Right lobe of liver (tissue), 6 donors: Measurements from ENCODE around the gene PDLIM7. TPM values are rescaled to one million over a fixed set of nuclear protein-coding genes. Genes with fewer than 3 reads are reported as not detected.

ENCODE experiments used
- ATAC-seq, 4 donors: fragments of 200-7000 bp; cut with Tn5 transposase; one replicate each; pipeline ENCODE4 v1.9.1; 2020; ENCODE audit warnings: mild to moderate bottlenecking in 4 of 4, moderate library complexity in 4 of 4
- DNase-seq, 3 donors: peaks; one replicate each; pipeline ENCODE4 v3.0.0-alpha.2; 2020
- H3K27ac ChIP-seq, 3 donors: fragments of 200-600 bp; one replicate each; pipeline ENCODE4 v1.8.0; 2022
- H3K27me3 ChIP-seq, 2 donors: fragments of 200-600 bp; one replicate each; pipeline ENCODE4 v1.8.0; 2022
- H3K36me3 ChIP-seq, 4 donors: fragments of 200-600 bp; sonication (generic) in 1 of 4; one replicate each; pipeline versions ENCODE4 v1.5.1 to v1.8.0; 2017 to 2022; ENCODE audit warnings: control low read depth in 1 of 4
- H3K4me1 ChIP-seq, 4 donors: fragments of 200-600 bp; sonication (generic) in 1 of 4; one replicate each; pipeline versions ENCODE4 v1.5.1 to v1.8.0; 2017 to 2022; ENCODE audit warnings: control low read depth in 1 of 4
- H3K4me3 ChIP-seq, 3 donors: fragments of 200-600 bp; one replicate each; pipeline ENCODE4 v1.8.0; 2022
- H3K9me3 ChIP-seq, 4 donors: fragments of 200-600 bp; sonication (generic) in 1 of 4; one replicate each; pipeline versions ENCODE4 v1.5.1 to v1.8.0; 2017 to 2022; ENCODE audit warnings: control low read depth in 1 of 4
- CTCF ChIP-seq, 4 donors: fragments of 200-600 bp in 3 of 4; fragments of 450-650 bp in 1 of 4; IDR thresholded peaks; one replicate each; pipeline versions ENCODE4 v1.5.1 to v1.8.0; 2016 to 2022; ENCODE audit warnings: antibody characterized with exemption in 4 of 4, mild to moderate bottlenecking in 2 of 4
- POLR2A ChIP-seq: fragments of 450-650 bp; IDR thresholded peaks from one replicate; pipeline ENCODE4 v1.6.1; 2017; ENCODE audit warnings: antibody characterized with exemption, mild to moderate bottlenecking
- WGBS: methylation state at CpG from one replicate; pipeline ENCODE4 v1.1.6; 2018; ENCODE audit warnings: low coverage, low lambda C conversion rate; ENCODE audit not compliant: insufficient coverage; ENCODE audit errors: missing lambda C conversion rate; 5-methylcytosine and 5-hydroxymethylcytosine counted together
- intact Hi-C, 2 donors: fragments of 100-400 bp; cut with DNase I; formaldehyde crosslinking; loops; one replicate each; pipeline versions ENCODE4 v1.11.2 to v1.14.1; 2022
- total RNA-seq, 6 experiments: library from RNA; depleted of rRNA in 2 of 6; stranded (reverse); fragments of >200 nt in 2 of 6; fragmentation: NEBNext Ultra II Directional in 3 of 6; extraction: Animal tissue kit (Norgen Biotek cat#: 25700) in 3 of 6; gene quantifications; one replicate each; pipeline versions ENCODE4 v1.1.0 to v1.2.4, GENCODE V29; 2016 to 2023
- donor health status: DM: no; HTN: yes; CAD: no.
- donor health status: DM: no; HTN: no; CAD: no.
- donor health status: DM: no; HTN: no; CAD: no.
- donor health status: DM: no; HTN: yes; CAD: no.
- donor health status: DM: no; HTN: yes; CAD: no.

The PDLIM7 gene
- total RNA-seq, 6 experiments from 2014 or later = 3.7 to 24.0 (median 13.6) TPM

- Histone ChIP-seq H3K4me1 (peaks cover 0 to 10% (median 3%) of the 10 kb centered on the region in 4 donors), H3K27me3 (no peaks in the 10 kb centered on the region), H3K36me3 (peaks cover 0 to 44% (median 11%) of the 10 kb centered on the region in 4 donors), H3K9me3 (no peaks in the 10 kb centered on the region), H3K27ac (no peak overlapping the region), H3K4me3 (no peak overlapping the region)
- TF ChIP-seq POLR2A (no peak), CTCF (IDR thresholded peaks at IDR 0.05) (no peak)
- intact Hi-C loops = no loop called here
- 74% methylated on average over 3 of the region's 5 CpGs for WGBS
- DNase-seq (peak in 1 of 3 donors; percentile 52), ATAC-seq (no peak)
These were observed 13.8 kb upstream of the PDLIM7 start for GRCh38 chr5:177511181-177511580.

- Histone ChIP-seq H3K9me3 (no peaks in the 10 kb centered on the region), H3K36me3 (peaks cover 0 to 44% (median 11%) of the 10 kb centered on the region in 4 donors), H3K4me3 (no peak overlapping the region), H3K27me3 (no peaks in the 10 kb centered on the region), H3K4me1 (peaks cover 0 to 4% (median under 1%) of the 10 kb centered on the region in 4 donors), H3K27ac (peak overlapping the region in 2 of 3 donors; percentile 71 to 88)
- intact Hi-C loops = no loop called here
- ATAC-seq = peak in 3 of 4 donors; percentile 6 to 16 (median 16)
- peak in 1 of 3 donors; percentile 51 for DNase-seq
- no peak for TF ChIP-seq CTCF (IDR thresholded peaks at IDR 0.05)
- TF ChIP-seq POLR2A = peak; percentile 40
- 75% methylated on average over 8 of the region's 15 CpGs for WGBS
These were observed 13.2 kb upstream of the PDLIM7 start for GRCh38 chr5:177510567-177511053.

- Histone ChIP-seq H3K27ac (peak overlapping the region; percentile 13 to 88 (median 71)), H3K27me3 (no peaks in the 10 kb centered on the region), H3K4me1 (no peaks in the 10 kb centered on the region), H3K4me3 (peak overlapping the region in 1 of 3 donors; percentile 20), H3K9me3 (no peaks in the 10 kb centered on the region), H3K36me3 (peaks cover 0 to 40% (median 11%) of the 10 kb centered on the region in 4 donors)
- TF ChIP-seq POLR2A = no peak
- TF ChIP-seq CTCF (IDR thresholded peaks at IDR 0.05) = no peak
- intact Hi-C loops = no loop called here
- ATAC-seq (no peak), DNase-seq (peak in 1 of 3 donors; percentile 60)
- 50% methylated on average over 4 of the region's 11 CpGs for WGBS
These were observed 12.7 kb upstream of the PDLIM7 start for GRCh38 chr5:177509991-177510566.

- WGBS = 22% methylated on average over 5 of the region's 20 CpGs
- Histone ChIP-seq H3K4me3 (peak within 1 kb of the TSS; percentile 5 to 35 (median 20)), H3K27ac (peak within 1 kb of the TSS; percentile 50 to 88 (median 71)), H3K4me1 (no peaks in the 10 kb centered on the region), H3K36me3 (peaks cover 0 to 34% (median 11%) of the 10 kb centered on the region in 4 donors), H3K9me3 (no peaks in the 10 kb centered on the region), H3K27me3 (no peaks in the 10 kb centered on the region)
- DNase-seq (peak; percentile 66 to 75 (median 72)), ATAC-seq (peak; percentile 49 to 70 (median 62))
- TF ChIP-seq POLR2A (no peak), CTCF (IDR thresholded peaks at IDR 0.05) (no peak)
- intact Hi-C loops = no loop called here
These were observed 12.1 kb upstream of the PDLIM7 start, which contains the start of gene DOK3 for GRCh38 chr5:177509381-177509951. DOK3 (minus strand) TSS chr5:177509826; CDS start chr5:177509540, 286 bp downstream.
